ENCODE data around the gene RAET1E.
"Not testable (repeated sequence)": the region's sequence is repeated elsewhere in the genome, so short reads cannot be mapped to it uniquely, and the experiment has no call there.

Gene RAET1E

GRCh38 chr6:149897855-149898744, at the start of gene RAET1E:
TSS of gene RAET1E (minus strand) at chr6:149898113. CDS start at chr6:149890901, 7,212 bp downstream.
- no peak for DNase-seq (ENCODE audit: low read depth in 1 of 2, low spot score in 1 of 2)

- DNase-seq (ENCODE audit: low read depth in 1 of 2, low spot score in 1 of 2) = not testable (repeated sequence)
Observed at GRCh38 chr6:149947533-149947932, 49.6 kb upstream of the RAET1E start.

GRCh38 chr6:149946631-149947030, 48.7 kb upstream of the RAET1E start:
- DNase-seq (ENCODE audit: low read depth in 1 of 2, low spot score in 1 of 2) = not testable (repeated sequence)

GRCh38 chr6:149945276-149945675, 47.4 kb upstream of the RAET1E start:
- not testable (repeated sequence) for DNase-seq (ENCODE audit: low read depth in 1 of 2, low spot score in 1 of 2)

- not testable (repeated sequence) for DNase-seq (ENCODE audit: low read depth in 1 of 2, low spot score in 1 of 2)
Observed at GRCh38 chr6:149943321-149943720, 45.4 kb upstream of the RAET1E start.

- DNase-seq (ENCODE audit: low read depth in 1 of 2, low spot score in 1 of 2) = no peak
Observed at GRCh38 chr6:149942461-149942829, 44.5 kb upstream of the RAET1E start.

GRCh38 chr6:149941583-149942460, 43.9 kb upstream of the RAET1E start, which contains the start of gene ULBP2:
TSS of gene ULBP2 (plus strand) at chr6:149942014. CDS start at chr6:149942073, 59 bp downstream.
- peak; percentile 55 to 84 for DNase-seq (ENCODE audit: low read depth in 1 of 2, low spot score in 1 of 2)

- DNase-seq (ENCODE audit: low read depth in 1 of 2, low spot score in 1 of 2) = no peak
Observed at GRCh38 chr6:149940672-149940982, 42.7 kb upstream of the RAET1E start.

GRCh38 chr6:149939909-149940671, 42.2 kb upstream of the RAET1E start:
- no peak for DNase-seq (ENCODE audit: low read depth in 1 of 2, low spot score in 1 of 2)

- DNase-seq (ENCODE audit: low read depth in 1 of 2, low spot score in 1 of 2) = no peak
Observed at GRCh38 chr6:149939356-149939648, 41.4 kb upstream of the RAET1E start.

GRCh38 chr6:149938571-149939355, 40.9 kb upstream of the RAET1E start:
- peak in 1 of 2 donors; percentile 38 for DNase-seq (ENCODE audit: low read depth in 1 of 2, low spot score in 1 of 2)

GRCh38 chr6:149938013-149938570, 40.2 kb upstream of the RAET1E start:
- DNase-seq (ENCODE audit: low read depth in 1 of 2, low spot score in 1 of 2) = not testable (repeated sequence)

- DNase-seq (ENCODE audit: low read depth in 1 of 2, low spot score in 1 of 2) = no peak
Observed at GRCh38 chr6:149936743-149937142, 38.8 kb upstream of the RAET1E start.

- no peak for DNase-seq (ENCODE audit: low read depth in 1 of 2, low spot score in 1 of 2)
Observed at GRCh38 chr6:149935668-149936067, 37.8 kb upstream of the RAET1E start.

GRCh38 chr6:149935246-149935645, 37.3 kb upstream of the RAET1E start:
- DNase-seq (ENCODE audit: low read depth in 1 of 2, low spot score in 1 of 2) = no peak

- peak; percentile 42 to 71 for DNase-seq (ENCODE audit: low read depth in 1 of 2, low spot score in 1 of 2)
Observed at GRCh38 chr6:149934249-149935156, 36.6 kb upstream of the RAET1E start.

GRCh38 chr6:149933461-149933860, 35.5 kb upstream of the RAET1E start:
- DNase-seq (ENCODE audit: low read depth in 1 of 2, low spot score in 1 of 2) = no peak

- DNase-seq (ENCODE audit: low read depth in 1 of 2, low spot score in 1 of 2) = no peak
Observed at GRCh38 chr6:149933036-149933435, 35.1 kb upstream of the RAET1E start.

- no peak for DNase-seq (ENCODE audit: low read depth in 1 of 2, low spot score in 1 of 2)
Observed at GRCh38 chr6:149931501-149931900, 33.6 kb upstream of the RAET1E start.
